ENCODE measurements around the gene OSTN. TPM values are rescaled to one million over a fixed set of nuclear protein-coding genes. Genes with fewer than 3 reads are reported as not detected.

Gene OSTN
- total and polyA plus RNA-seq, 9 of the 15 experiments (the other 6 are each of a cell fraction or from before 2014, with no cell fraction given): not detected

DNA sequence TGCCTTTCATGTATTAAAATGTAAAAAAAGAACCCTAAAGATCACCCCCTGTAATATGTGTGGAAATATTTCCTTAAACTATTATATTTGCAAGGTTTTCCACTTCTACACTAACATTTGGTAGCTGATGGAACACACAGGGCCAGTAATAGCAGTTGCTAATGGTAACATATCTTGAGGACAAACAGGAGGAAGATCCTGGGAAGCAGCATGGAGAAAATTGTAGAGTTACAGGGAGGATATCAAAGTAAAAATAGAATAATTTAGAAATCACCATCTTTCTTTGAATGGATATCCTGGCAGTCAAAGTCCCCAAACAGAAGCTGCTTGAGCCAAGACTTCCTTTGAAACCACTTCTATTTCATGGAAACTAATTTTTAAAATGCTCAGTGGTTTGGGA is 29.5 kb upstream of the OSTN start:
- Histone ChIP-seq H3K79me2 (ENCODE audit: control insufficient read depth, insufficient read depth, low read length) (no peaks in the 10 kb centered on the region), H3K4me1 (replicated peaks in 1 of 2; ENCODE audit: control insufficient read depth in 2 of 2, insufficient read depth in 2 of 2, low read length in 2 of 2) (no peaks in the 10 kb centered on the region), H3K9ac (ENCODE audit: insufficient read depth in 1 of 2, low read depth in 2 of 2, low read length in 2 of 2) (no peak overlapping the region), H3K9me3 (replicated peaks; ENCODE audit: control insufficient read depth, insufficient read depth, low read depth, low read length) (no peaks in the 10 kb centered on the region), H3K4me2 (ENCODE audit: insufficient read depth, low read length) (no peak overlapping the region), H2AFZ (ENCODE audit: low read depth, low read length) (no peak overlapping the region), H3K9me1 (ENCODE audit: control insufficient read depth, insufficient read depth, low read length) (no peaks in the 10 kb centered on the region), H4K20me1 (replicated peaks; ENCODE audit: control insufficient read depth, insufficient read depth, low read length) (no peaks in the 10 kb centered on the region), H3K4me3 (no peak overlapping the region), H3K27me3 (ENCODE audit: control insufficient read depth in 2 of 2, insufficient read depth in 2 of 2, low read length in 2 of 2) (no peaks in the 10 kb centered on the region), H3K27ac (ENCODE audit: extremely low read depth, low read depth, low read length) (no peak overlapping the region), H3K36me3 (ENCODE audit: control insufficient read depth, insufficient read depth, low read length) (no peaks in the 10 kb centered on the region)
- no peak for FAIRE-seq
- ATAC-seq: no peak
- CTCF ChIA-PET (ENCODE audit: low intra/inter-chr PET ratio): no interaction called here
- BruUV-seq (replicated peaks): no TSS peak
- in situ Hi-C loops (cut with MboI) (no loop called here), intact Hi-C loops (cut with micrococcal nuclease) (no loop called here)
- POLR2A ChIA-PET: no interaction called here
- DNase-seq (ENCODE audit: extremely low read depth in 1 of 4, low spot score in 3 of 4): no peak
- no peak for TF ChIP-seq NR2F6 (CRISPR knock-in tag; IDR thresholded peaks at IDR 0.05)
- TF ChIP-seq, protein P1, sequence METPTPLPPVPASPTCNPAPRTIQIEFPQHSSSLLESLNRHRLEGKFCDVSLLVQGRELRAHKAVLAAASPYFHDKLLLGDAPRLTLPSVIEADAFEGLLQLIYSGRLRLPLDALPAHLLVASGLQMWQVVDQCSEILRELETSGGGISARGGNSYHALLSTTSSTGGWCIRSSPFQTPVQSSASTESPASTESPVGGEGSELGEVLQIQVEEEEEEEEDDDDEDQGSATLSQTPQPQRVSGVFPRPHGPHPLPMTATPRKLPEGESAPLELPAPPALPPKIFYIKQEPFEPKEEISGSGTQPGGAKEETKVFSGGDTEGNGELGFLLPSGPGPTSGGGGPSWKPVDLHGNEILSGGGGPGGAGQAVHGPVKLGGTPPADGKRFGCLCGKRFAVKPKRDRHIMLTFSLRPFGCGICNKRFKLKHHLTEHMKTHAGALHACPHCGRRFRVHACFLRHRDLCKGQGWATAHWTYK (CRISPR knock-in tag; IDR thresholded peaks at IDR 0.05): no peak
- TF ChIP-seq CCAR2 (IDR thresholded peaks at IDR 0.05; ENCODE audit: low read depth, low read length): no peak
- TF ChIP-seq, protein P2, sequence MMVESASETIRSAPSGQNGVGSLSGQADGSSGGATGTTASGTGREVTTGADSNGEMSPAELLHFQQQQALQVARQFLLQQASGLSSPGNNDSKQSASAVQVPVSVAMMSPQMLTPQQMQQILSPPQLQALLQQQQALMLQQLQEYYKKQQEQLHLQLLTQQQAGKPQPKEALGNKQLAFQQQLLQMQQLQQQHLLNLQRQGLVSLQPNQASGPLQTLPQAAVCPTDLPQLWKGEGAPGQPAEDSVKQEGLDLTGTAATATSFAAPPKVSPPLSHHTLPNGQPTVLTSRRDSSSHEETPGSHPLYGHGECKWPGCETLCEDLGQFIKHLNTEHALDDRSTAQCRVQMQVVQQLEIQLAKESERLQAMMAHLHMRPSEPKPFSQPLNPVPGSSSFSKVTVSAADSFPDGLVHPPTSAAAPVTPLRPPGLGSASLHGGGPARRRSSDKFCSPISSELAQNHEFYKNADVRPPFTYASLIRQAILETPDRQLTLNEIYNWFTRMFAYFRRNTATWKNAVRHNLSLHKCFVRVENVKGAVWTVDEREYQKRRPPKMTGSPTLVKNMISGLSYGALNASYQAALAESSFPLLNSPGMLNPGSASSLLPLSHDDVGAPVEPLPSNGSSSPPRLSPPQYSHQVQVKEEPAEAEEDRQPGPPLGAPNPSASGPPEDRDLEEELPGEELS (CRISPR knock-in tag; IDR thresholded peaks at IDR 0.05; ENCODE audit: borderline replicate concordance): no peak
- no peak for TF ChIP-seq LEF1 (IDR thresholded peaks at IDR 0.05)
- TF ChIP-seq, protein P3, sequence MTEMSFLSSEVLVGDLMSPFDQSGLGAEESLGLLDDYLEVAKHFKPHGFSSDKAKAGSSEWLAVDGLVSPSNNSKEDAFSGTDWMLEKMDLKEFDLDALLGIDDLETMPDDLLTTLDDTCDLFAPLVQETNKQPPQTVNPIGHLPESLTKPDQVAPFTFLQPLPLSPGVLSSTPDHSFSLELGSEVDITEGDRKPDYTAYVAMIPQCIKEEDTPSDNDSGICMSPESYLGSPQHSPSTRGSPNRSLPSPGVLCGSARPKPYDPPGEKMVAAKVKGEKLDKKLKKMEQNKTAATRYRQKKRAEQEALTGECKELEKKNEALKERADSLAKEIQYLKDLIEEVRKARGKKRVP (CRISPR knock-in tag; IDR thresholded peaks at IDR 0.05): no peak
- TF ChIP-seq, protein P4, sequence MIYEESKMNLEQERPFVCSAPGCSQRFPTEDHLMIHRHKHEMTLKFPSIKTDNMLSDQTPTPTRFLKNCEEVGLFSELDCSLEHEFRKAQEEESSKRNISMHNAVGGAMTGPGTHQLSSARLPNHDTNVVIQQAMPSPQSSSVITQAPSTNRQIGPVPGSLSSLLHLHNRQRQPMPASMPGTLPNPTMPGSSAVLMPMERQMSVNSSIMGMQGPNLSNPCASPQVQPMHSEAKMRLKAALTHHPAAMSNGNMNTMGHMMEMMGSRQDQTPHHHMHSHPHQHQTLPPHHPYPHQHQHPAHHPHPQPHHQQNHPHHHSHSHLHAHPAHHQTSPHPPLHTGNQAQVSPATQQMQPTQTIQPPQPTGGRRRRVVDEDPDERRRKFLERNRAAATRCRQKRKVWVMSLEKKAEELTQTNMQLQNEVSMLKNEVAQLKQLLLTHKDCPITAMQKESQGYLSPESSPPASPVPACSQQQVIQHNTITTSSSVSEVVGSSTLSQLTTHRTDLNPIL (CRISPR knock-in tag; IDR thresholded peaks at IDR 0.05): no peak
- TF ChIP-seq RBM25 (IDR thresholded peaks at IDR 0.05; ENCODE audit: low read depth, low read length, severe bottlenecking): no peak
- TF ChIP-seq BRF1 (IDR thresholded peaks at IDR 0.05; ENCODE audit: borderline replicate concordance, extremely low read depth, insufficient read length): no peak
- no peak for TF ChIP-seq ZNF175 (CRISPR knock-in tag; IDR thresholded peaks at IDR 0.05; ENCODE audit: low read depth)
- TF ChIP-seq, protein P5, sequence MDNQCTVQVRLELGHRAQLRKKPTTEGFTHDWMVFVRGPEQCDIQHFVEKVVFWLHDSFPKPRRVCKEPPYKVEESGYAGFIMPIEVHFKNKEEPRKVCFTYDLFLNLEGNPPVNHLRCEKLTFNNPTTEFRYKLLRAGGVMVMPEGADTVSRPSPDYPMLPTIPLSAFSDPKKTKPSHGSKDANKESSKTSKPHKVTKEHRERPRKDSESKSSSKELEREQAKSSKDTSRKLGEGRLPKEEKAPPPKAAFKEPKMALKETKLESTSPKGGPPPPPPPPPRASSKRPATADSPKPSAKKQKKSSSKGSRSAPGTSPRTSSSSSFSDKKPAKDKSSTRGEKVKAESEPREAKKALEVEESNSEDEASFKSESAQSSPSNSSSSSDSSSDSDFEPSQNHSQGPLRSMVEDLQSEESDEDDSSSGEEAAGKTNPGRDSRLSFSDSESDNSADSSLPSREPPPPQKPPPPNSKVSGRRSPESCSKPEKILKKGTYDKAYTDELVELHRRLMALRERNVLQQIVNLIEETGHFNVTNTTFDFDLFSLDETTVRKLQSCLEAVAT (IDR thresholded peaks at IDR 0.05): no peak

All from K562 (cell line).